ENCODE data around the gene FXYD4.

Gene FXYD4

GRCh38 chr10:43399320-43400310, 28.2 kb downstream of the FXYD4 start:
- Histone ChIP-seq H3K4me1 (ENCODE audit: control extremely low read depth in 1 of 4, control insufficient read depth in 4 of 4, insufficient read depth in 4 of 4, low read length in 3 of 4) (peaks cover 16 to 85% (median 66%) of the 10 kb centered on the region in 4 experiments), H3K27me3 (replicated peaks in 2 of 5; ENCODE audit: control insufficient read depth in 4 of 5, insufficient read depth in 5 of 5, low read length in 4 of 5) (no peaks in the 10 kb centered on the region), H3K27ac (ENCODE audit: insufficient read depth in 1 of 2, low read depth in 1 of 2, low read length in 2 of 2, poor library complexity in 1 of 2, severe bottlenecking in 2 of 2) (peak overlapping the region in 1 of 2 experiments; percentile 51), H3K4me3 (ENCODE audit: control insufficient read depth in 1 of 7, extremely low read depth in 1 of 7, insufficient read depth in 4 of 7, low read depth in 2 of 7, low read length in 6 of 7) (no peak overlapping the region), H3K9me3 (ENCODE audit: control extremely low read depth in 1 of 5, control insufficient read depth in 4 of 5, insufficient read depth in 2 of 5, low read depth in 1 of 5, low read length in 4 of 5) (no peaks in the 10 kb centered on the region), H3K36me3 (ENCODE audit: control insufficient read depth in 4 of 4, insufficient read depth in 4 of 4, low read length in 3 of 4) (peaks cover 2 to 56% (median 17%) of the 10 kb centered on the region in 4 experiments)
- no peak for DNase-seq
- POLR2A ChIA-PET = no interaction called here
- CTCF ChIA-PET = interaction anchor here (0.7 to 1.1 kb wide), 2 partner anchors 8 to 20 kb away, joined by 3 to 4 read pairs; no protein-coding TSS in a partner anchor
- 100% methylated on average over 2 of the region's 5 CpGs for WGBS (ENCODE audit: insufficient coverage)

GRCh38 chr10:43401627-43402026, 30.2 kb downstream of the FXYD4 start:
- no peak for DNase-seq
- Histone ChIP-seq H3K27me3 (replicated peaks in 2 of 5; ENCODE audit: control insufficient read depth in 4 of 5, insufficient read depth in 5 of 5, low read length in 4 of 5) (no peaks in the 10 kb centered on the region), H3K4me1 (ENCODE audit: control extremely low read depth in 1 of 4, control insufficient read depth in 4 of 4, insufficient read depth in 4 of 4, low read length in 3 of 4) (peaks cover 17 to 88% (median 67%) of the 10 kb centered on the region in 4 experiments), H3K4me3 (ENCODE audit: control insufficient read depth in 1 of 7, extremely low read depth in 1 of 7, insufficient read depth in 4 of 7, low read depth in 2 of 7, low read length in 6 of 7) (no peak overlapping the region), H3K9me3 (ENCODE audit: control extremely low read depth in 1 of 5, control insufficient read depth in 4 of 5, insufficient read depth in 2 of 5, low read depth in 1 of 5, low read length in 4 of 5) (no peaks in the 10 kb centered on the region), H3K27ac (ENCODE audit: insufficient read depth in 1 of 2, low read depth in 1 of 2, low read length in 2 of 2, poor library complexity in 1 of 2, severe bottlenecking in 2 of 2) (peak overlapping the region; percentile 25 to 54), H3K36me3 (ENCODE audit: control insufficient read depth in 4 of 4, insufficient read depth in 4 of 4, low read length in 3 of 4) (peaks cover 2 to 45% (median 12%) of the 10 kb centered on the region in 4 experiments)
- ChIA-PET CTCF (interaction anchor here (0.6 to 1.6 kb wide), 3 partner anchors 11 to 169 kb away, joined by 3 to 6 read pairs (median 3); no protein-coding TSS in a partner anchor), POLR2A (no interaction called here)
- WGBS (ENCODE audit: insufficient coverage) = no CpG with 5 or more reads among the region's 2 CpGs

DNA sequence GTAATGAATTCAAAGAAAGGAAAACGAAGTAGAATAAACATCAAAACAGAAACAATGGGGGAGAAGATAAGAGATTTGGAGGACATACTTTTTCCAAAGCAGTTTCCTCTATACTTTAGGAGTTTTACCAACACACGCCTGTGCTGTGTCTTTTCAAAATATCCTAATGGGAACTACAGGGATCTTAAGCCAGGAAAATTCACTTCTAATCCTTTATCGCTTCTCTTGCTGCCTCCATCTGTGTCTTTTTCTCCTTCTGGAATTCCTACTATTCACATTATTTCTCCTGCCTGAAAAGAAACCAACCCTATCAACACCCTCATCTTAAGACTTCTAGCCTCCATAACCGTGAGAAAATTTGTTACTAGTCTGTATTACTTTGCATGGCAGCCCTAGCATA, 30.7 kb downstream of the FXYD4 start:
- WGBS (ENCODE audit: insufficient coverage) = 92% methylated on average over 2 of the region's 4 CpGs
- Histone ChIP-seq H3K27me3 (replicated peaks in 2 of 5; ENCODE audit: control insufficient read depth in 4 of 5, insufficient read depth in 5 of 5, low read length in 4 of 5) (no peaks in the 10 kb centered on the region), H3K36me3 (ENCODE audit: control insufficient read depth in 4 of 4, insufficient read depth in 4 of 4, low read length in 3 of 4) (peaks cover 2 to 45% (median 12%) of the 10 kb centered on the region in 4 experiments), H3K27ac (ENCODE audit: insufficient read depth in 1 of 2, low read depth in 1 of 2, low read length in 2 of 2, poor library complexity in 1 of 2, severe bottlenecking in 2 of 2) (peak overlapping the region in 1 of 2 experiments; percentile 54), H3K4me3 (ENCODE audit: control insufficient read depth in 1 of 7, extremely low read depth in 1 of 7, insufficient read depth in 4 of 7, low read depth in 2 of 7, low read length in 6 of 7) (no peak overlapping the region), H3K9me3 (ENCODE audit: control extremely low read depth in 1 of 5, control insufficient read depth in 4 of 5, insufficient read depth in 2 of 5, low read depth in 1 of 5, low read length in 4 of 5) (no peaks in the 10 kb centered on the region), H3K4me1 (ENCODE audit: control extremely low read depth in 1 of 4, control insufficient read depth in 4 of 4, insufficient read depth in 4 of 4, low read length in 3 of 4) (peaks cover 17 to 90% (median 68%) of the 10 kb centered on the region in 4 experiments)
- ChIA-PET CTCF (interaction anchor here (1.6 kb wide), 1 partner anchor 12 kb away, joined by 6 read pairs; no protein-coding TSS in a partner anchor), POLR2A (no interaction called here)
- no peak for DNase-seq

GRCh38 chr10:43402880-43403452, 31.5 kb downstream of the FXYD4 start:
- Histone ChIP-seq H3K27me3 (replicated peaks in 2 of 5; ENCODE audit: control insufficient read depth in 4 of 5, insufficient read depth in 5 of 5, low read length in 4 of 5) (no peaks in the 10 kb centered on the region), H3K36me3 (ENCODE audit: control insufficient read depth in 4 of 4, insufficient read depth in 4 of 4, low read length in 3 of 4) (peaks cover 2 to 45% (median 12%) of the 10 kb centered on the region in 4 experiments), H3K9me3 (ENCODE audit: control extremely low read depth in 1 of 5, control insufficient read depth in 4 of 5, insufficient read depth in 2 of 5, low read depth in 1 of 5, low read length in 4 of 5) (no peaks in the 10 kb centered on the region), H3K4me1 (ENCODE audit: control extremely low read depth in 1 of 4, control insufficient read depth in 4 of 4, insufficient read depth in 4 of 4, low read length in 3 of 4) (peaks cover 12 to 87% (median 66%) of the 10 kb centered on the region in 4 experiments), H3K27ac (ENCODE audit: insufficient read depth in 1 of 2, low read depth in 1 of 2, low read length in 2 of 2, poor library complexity in 1 of 2, severe bottlenecking in 2 of 2) (no peak overlapping the region), H3K4me3 (ENCODE audit: control insufficient read depth in 1 of 7, extremely low read depth in 1 of 7, insufficient read depth in 4 of 7, low read depth in 2 of 7, low read length in 6 of 7) (no peak overlapping the region)
- 92% methylated on average over 5 of the region's 7 CpGs for WGBS (ENCODE audit: insufficient coverage)
- ChIA-PET CTCF (interaction anchor here (0.5 to 1.7 kb wide), 4 partner anchors 8 to 38 kb away, joined by 3 to 6 read pairs (median 4); no protein-coding TSS in a partner anchor), POLR2A (no interaction called here)
- DNase-seq = no peak

DNA sequence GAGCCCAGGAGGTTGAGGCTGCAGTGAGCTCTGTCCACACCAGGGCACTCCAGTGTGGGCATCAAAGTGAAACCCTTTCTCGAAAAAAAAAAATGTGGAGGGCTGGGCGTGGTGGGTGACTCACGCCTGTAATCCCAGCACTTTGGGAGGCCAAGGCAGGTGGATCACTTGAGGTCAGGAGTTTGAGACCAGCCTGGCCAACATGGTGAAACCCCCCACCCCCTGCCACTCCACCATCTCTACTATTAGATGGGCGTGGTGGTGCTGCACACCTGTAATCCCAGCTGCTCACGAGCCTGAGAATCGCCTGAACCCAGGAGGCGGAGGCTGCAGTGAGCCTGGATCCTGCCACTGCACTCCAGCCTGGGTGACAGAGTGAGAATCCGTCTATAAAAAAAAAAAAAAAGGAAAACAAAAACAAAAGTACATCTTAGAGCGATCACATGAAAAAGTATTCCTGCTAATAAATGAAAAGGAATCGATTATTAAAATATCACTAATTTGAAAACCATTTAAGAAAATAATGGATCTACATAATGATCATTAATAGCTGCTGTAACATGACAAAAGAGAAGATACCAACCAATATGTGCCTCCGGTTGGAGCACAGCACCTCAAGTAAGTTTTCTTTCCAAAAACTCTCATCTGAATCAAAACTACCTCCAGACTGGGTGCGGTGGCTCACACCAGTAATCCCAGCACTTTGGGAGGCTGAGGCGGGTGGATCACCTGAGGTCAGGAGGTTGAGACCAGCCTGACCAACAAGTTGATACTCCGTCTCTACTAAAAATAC, 32.7 kb downstream of the FXYD4 start:
- CTCF ChIA-PET = interaction anchor here (1.6 to 1.7 kb wide), 3 partner anchors 10 to 15 kb away, joined by 3 to 6 read pairs (median 4); no protein-coding TSS in a partner anchor
- Histone ChIP-seq H3K9me3 (ENCODE audit: control extremely low read depth in 1 of 5, control insufficient read depth in 4 of 5, insufficient read depth in 2 of 5, low read depth in 1 of 5, low read length in 4 of 5) (no peaks in the 10 kb centered on the region), H3K36me3 (ENCODE audit: control insufficient read depth in 4 of 4, insufficient read depth in 4 of 4, low read length in 3 of 4) (peaks cover 2 to 39% (median 12%) of the 10 kb centered on the region in 4 experiments), H3K27ac (ENCODE audit: insufficient read depth in 1 of 2, low read depth in 1 of 2, low read length in 2 of 2, poor library complexity in 1 of 2, severe bottlenecking in 2 of 2) (peak overlapping the region in 1 of 2 experiments; percentile 34), H3K4me1 (ENCODE audit: control extremely low read depth in 1 of 4, control insufficient read depth in 4 of 4, insufficient read depth in 4 of 4, low read length in 3 of 4) (peaks cover 12 to 76% (median 59%) of the 10 kb centered on the region in 4 experiments), H3K4me3 (ENCODE audit: control insufficient read depth in 1 of 7, extremely low read depth in 1 of 7, insufficient read depth in 4 of 7, low read depth in 2 of 7, low read length in 6 of 7) (peak overlapping the region in 2 of 7 experiments; percentile 42 to 85), H3K27me3 (replicated peaks in 2 of 5; ENCODE audit: control insufficient read depth in 4 of 5, insufficient read depth in 5 of 5, low read length in 4 of 5) (no peaks in the 10 kb centered on the region)
- POLR2A ChIA-PET = no interaction called here
- DNase-seq = peak in 1 of 3 donors; percentile 20
- WGBS (ENCODE audit: insufficient coverage) = 91% methylated on average over 6 of the region's 14 CpGs

GRCh38 chr10:43404704-43405084, 33.3 kb downstream of the FXYD4 start:
- peak overlapping the region in 3 of 7 experiments; percentile 42 to 85 (median 42) for H3K4me3 ChIP-seq (ENCODE audit: control insufficient read depth in 1 of 7, extremely low read depth in 1 of 7, insufficient read depth in 4 of 7, low read depth in 2 of 7, low read length in 6 of 7)

More at GRCh38 chr10:43404704-43405084, 33.3 kb downstream of the FXYD4 start:
- H3K27me3 ChIP-seq (replicated peaks in 2 of 5; ENCODE audit: control insufficient read depth in 4 of 5, insufficient read depth in 5 of 5, low read length in 4 of 5) = no peaks in the 10 kb centered on the region
- ChIA-PET POLR2A (no interaction called here), CTCF (interaction anchor here (1.5 kb wide), 1 partner anchor 13 kb away, joined by 6 read pairs; no protein-coding TSS in a partner anchor)
- peaks cover 10 to 74% (median 56%) of the 10 kb centered on the region in 4 experiments for H3K4me1 ChIP-seq (ENCODE audit: control extremely low read depth in 1 of 4, control insufficient read depth in 4 of 4, insufficient read depth in 4 of 4, low read length in 3 of 4)
- H3K9me3 ChIP-seq (ENCODE audit: control extremely low read depth in 1 of 5, control insufficient read depth in 4 of 5, insufficient read depth in 2 of 5, low read depth in 1 of 5, low read length in 4 of 5) = no peaks in the 10 kb centered on the region
- DNase-seq = peak in 2 of 3 donors; percentile 61 to 66
- no CpG with 5 or more reads among the region's 6 CpGs for WGBS (ENCODE audit: insufficient coverage)
- H3K36me3 ChIP-seq (ENCODE audit: control insufficient read depth in 4 of 4, insufficient read depth in 4 of 4, low read length in 3 of 4) = peaks cover 1 to 33% (median 7%) of the 10 kb centered on the region in 4 experiments
- peak overlapping the region in 1 of 2 experiments; percentile 34 for H3K27ac ChIP-seq (ENCODE audit: insufficient read depth in 1 of 2, low read depth in 1 of 2, low read length in 2 of 2, poor library complexity in 1 of 2, severe bottlenecking in 2 of 2)

Measured in common myeloid progenitor, CD34-positive (primary cell).